RWPE2 (cell line): ENCODE results near the gene DDX54.

Experiments used
- ATAC-seq: fragments of 200-7000 bp; cut with Tn5 transposase; 3 replicates; pipeline ENCODE4 v1.9.1; 2021; ENCODE audit warnings: low read depth
- DNase-seq: peaks from one replicate; pipeline ENCODE4 v3.0.0-alpha.2; 2020; ENCODE audit warnings: low spot score
- H3K27ac ChIP-seq: fragments of 450-650 bp; 2 replicates; pipeline ENCODE4 v1.5.1; 2017; ENCODE audit warnings: mild to moderate bottlenecking; ENCODE audit not compliant: poor library complexity, severe bottlenecking
- H3K27me3 ChIP-seq: fragments of 250-450 bp; sonication (Bioruptor Pico); 2 replicates; pipeline ENCODE4 v1.5.1; 2021; ENCODE audit warnings: mild to moderate bottlenecking, moderate library complexity; ENCODE audit not compliant: insufficient read depth, poor library complexity, severe bottlenecking
- H3K36me3 ChIP-seq: fragments of 250-450 bp; sonication (Bioruptor Pico); 2 replicates; pipeline ENCODE4 v1.5.1; 2020; ENCODE audit warnings: low read depth, mild to moderate bottlenecking, moderate library complexity
- H3K4me1 ChIP-seq: fragments of 250-450 bp; sonication (Bioruptor Pico); 2 replicates; pipeline ENCODE4 v1.5.1; 2021; ENCODE audit warnings: mild to moderate bottlenecking, moderate library complexity; ENCODE audit not compliant: insufficient read depth, poor library complexity, severe bottlenecking
- H3K4me3 ChIP-seq: fragments of 250-450 bp; sonication (Bioruptor Pico); 2 replicates; pipeline ENCODE4 v1.5.1; 2021; ENCODE audit warnings: mild to moderate bottlenecking, moderate library complexity; ENCODE audit not compliant: severe bottlenecking
- H3K9me3 ChIP-seq: fragments of 250-450 bp; sonication (Bioruptor Pico); 2 replicates; pipeline ENCODE4 v1.5.1; 2021; ENCODE audit warnings: mild to moderate bottlenecking, moderate library complexity; ENCODE audit not compliant: severe bottlenecking
- TF ChIP-seq, protein P1 (sequence below): fragments of 450-650 bp; IDR thresholded peaks from one replicate; pipeline ENCODE4 v1.5.1; 2017; ENCODE audit warnings: mild to moderate bottlenecking, moderate library complexity; ENCODE audit not compliant: poor library complexity, severe bottlenecking

Gene DDX54

DNA sequence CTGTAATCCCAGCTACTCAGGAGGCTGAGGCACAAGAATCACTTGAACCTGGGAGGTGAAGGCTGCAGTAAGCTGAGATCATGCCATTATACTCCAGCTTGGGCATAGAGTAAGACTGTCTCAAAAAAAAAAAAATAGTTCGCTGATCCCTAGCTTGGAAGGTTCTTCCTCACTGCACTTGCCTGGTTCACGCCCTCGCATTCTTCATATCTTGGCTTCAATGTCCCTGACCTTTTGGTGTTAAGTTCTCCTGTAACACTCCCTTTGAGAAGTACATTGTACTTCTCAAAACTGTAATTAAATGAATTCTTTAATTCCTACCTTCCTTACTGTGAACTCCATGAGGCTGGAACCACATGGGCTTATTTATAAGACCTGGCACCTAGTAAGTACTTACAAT lies 19.5 kb upstream of the DDX54 start:
- TF ChIP-seq, protein P1, sequence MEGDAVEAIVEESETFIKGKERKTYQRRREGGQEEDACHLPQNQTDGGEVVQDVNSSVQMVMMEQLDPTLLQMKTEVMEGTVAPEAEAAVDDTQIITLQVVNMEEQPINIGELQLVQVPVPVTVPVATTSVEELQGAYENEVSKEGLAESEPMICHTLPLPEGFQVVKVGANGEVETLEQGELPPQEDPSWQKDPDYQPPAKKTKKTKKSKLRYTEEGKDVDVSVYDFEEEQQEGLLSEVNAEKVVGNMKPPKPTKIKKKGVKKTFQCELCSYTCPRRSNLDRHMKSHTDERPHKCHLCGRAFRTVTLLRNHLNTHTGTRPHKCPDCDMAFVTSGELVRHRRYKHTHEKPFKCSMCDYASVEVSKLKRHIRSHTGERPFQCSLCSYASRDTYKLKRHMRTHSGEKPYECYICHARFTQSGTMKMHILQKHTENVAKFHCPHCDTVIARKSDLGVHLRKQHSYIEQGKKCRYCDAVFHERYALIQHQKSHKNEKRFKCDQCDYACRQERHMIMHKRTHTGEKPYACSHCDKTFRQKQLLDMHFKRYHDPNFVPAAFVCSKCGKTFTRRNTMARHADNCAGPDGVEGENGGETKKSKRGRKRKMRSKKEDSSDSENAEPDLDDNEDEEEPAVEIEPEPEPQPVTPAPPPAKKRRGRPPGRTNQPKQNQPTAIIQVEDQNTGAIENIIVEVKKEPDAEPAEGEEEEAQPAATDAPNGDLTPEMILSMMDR = no peak
- DNase-seq = no peak
- Histone ChIP-seq H3K4me1 (no peaks in the 10 kb centered on the region), H3K27ac (peak overlapping the region; percentile 1), H3K4me3 (no peak overlapping the region), H3K27me3 (no peaks in the 10 kb centered on the region), H3K9me3 (no peaks in the 10 kb centered on the region), H3K36me3 (no peaks in the 10 kb centered on the region)
- no peak for ATAC-seq

DNA sequence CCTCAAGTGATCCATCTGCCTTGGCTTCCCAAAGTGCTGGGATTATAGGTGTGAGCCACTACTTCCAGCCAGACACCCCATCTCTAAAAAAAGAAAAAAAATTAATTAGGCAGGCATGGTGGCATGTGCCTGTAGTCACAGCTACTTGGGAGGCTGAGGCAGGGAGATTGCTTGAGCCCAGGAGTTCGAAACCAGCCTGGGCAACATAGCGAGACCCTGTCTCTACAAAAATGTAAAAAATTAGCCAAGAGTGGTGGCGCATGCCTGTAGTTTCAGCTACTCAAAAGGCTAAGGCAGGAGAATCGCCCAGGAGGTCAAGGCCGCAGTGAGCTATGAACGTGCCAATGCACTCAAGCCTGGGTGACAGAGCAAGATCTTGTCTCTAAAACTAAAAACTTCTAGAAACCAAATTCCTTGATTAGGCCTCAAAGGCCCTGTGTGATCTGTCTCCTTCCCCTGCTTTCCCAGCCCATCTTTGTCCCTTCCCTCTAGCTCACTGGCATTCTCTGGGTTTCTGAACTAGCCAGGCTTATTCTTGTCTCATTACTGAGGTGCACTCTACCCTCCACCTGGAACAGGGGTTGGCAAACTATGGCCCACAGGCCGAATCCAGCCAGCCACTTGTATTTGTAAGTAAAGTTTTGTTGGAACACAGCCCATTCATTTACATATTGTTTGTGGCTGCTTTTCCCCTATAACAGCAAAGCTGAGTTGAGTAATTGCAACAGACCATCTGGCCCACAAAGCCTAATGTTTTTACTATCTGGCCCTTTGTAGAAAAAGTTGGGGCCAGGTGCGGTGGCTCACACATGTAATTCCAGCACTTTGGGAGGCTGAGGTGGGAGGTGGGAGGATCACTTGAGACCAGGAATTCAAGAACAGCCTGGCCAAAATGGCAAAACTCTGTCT lies 18.8 kb upstream of the DDX54 start:
- Histone ChIP-seq H3K9me3 (no peaks in the 10 kb centered on the region), H3K27me3 (no peaks in the 10 kb centered on the region), H3K4me1 (no peaks in the 10 kb centered on the region), H3K36me3 (no peaks in the 10 kb centered on the region), H3K4me3 (no peak overlapping the region), H3K27ac (peak overlapping the region; percentile 1)
- DNase-seq = no peak
- TF ChIP-seq, protein P1 = no peak
- ATAC-seq = no peak

DNA sequence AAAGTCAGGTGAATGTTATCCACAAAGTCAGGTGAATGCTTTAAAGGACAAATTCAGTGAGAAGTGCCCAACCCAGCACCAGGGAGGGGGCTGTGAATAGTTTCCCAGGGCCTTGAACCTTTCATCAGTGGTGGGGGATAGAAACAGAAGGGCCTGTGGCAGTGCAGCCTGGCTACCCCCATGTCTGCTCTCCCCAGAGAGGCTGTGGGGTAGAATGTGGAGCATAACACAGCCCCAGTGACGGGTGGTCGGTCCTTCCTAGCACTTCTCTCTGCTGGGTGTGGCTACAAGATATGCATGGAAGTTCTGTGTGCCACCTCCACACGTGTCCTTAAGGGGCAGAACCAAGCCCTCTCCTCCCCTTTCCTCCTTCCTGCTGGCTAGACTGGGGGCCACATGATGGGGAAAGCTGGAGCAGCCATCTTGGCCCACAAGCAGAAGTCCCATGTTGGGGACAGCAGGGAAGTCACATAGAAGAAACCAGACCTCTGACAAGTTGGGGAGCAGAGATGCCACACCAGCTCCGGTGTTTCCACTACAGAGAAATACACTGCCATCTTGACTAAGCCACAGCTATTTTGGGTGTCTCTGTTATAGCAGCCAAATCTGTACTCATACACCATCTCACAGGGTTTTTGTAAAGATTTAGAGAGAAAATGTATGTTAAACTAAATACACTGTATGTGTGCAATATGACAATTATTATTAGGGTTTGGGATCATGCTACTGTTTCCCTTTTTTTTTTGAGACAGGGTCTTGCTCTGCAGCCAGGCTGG lies 17.2 kb upstream of the DDX54 start:
- Histone ChIP-seq H3K4me1 (no peaks in the 10 kb centered on the region), H3K9me3 (no peaks in the 10 kb centered on the region), H3K4me3 (no peak overlapping the region), H3K27ac (no peak overlapping the region), H3K36me3 (no peaks in the 10 kb centered on the region), H3K27me3 (no peaks in the 10 kb centered on the region)
- no peak for ATAC-seq
- no peak for DNase-seq
- TF ChIP-seq, protein P1 = no peak

DNA sequence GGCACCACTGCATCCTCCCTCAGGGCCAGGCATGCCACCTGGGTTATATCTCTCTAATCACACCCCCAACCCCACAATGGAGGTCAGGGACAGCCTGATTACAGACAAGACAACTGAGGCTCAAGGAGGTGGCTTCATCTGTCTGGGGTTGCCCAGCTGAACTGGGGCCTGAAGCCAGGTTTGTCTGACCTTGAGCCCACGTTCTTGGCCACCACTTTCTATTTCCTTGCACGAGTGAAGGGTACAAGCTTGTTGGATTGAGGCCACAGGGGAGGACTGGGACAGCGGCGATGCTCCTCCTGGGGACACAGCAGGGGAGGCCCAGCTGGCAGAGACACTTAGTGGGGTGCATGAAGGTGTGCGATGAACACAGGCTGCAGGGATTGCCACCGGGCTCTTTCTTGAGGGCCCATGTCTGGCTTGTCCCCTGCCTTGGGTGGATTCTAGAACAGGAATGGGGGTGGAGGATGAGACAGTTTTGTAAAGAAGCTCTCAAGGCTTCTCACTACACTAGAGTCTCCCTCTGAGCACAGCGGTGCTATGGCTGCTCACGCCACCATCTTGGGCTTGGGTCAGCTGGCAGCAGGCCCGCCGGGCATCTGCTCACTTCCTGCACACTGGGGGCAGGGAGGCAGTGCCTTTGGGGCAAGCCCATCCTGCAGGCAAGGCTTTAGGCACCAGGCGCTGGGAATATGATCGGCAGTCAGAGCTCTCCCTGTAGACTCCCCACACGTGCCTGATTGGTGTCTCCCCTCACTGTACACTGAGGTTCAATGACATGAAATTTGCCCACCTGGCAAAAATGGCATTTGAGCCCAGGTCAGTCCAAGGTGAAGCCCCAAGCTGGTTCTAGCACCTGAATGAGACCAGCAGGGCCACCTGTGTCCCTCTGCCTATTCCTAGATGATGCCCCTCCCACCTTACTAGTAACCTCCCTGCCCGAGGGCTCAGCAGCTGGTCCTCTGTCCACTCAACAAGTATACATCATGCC lies 16.2 kb upstream of the DDX54 start:
- no peak for ATAC-seq
- Histone ChIP-seq H3K27ac (no peak overlapping the region), H3K4me3 (no peak overlapping the region), H3K9me3 (no peaks in the 10 kb centered on the region), H3K4me1 (no peaks in the 10 kb centered on the region), H3K27me3 (no peaks in the 10 kb centered on the region), H3K36me3 (no peaks in the 10 kb centered on the region)
- TF ChIP-seq, protein P1 = no peak
- DNase-seq = no peak
